Activated T-cell treated with anti-CD3 and anti-CD28 coated beads, Interleukin-2, amount 50 U/mL, for 4 hours (primary cell): Measurements from ENCODE around the gene CAP1. TPM values are rescaled to one million over a fixed set of nuclear protein-coding genes. Genes with fewer than 3 reads are reported as not detected.

Source experiments
- ATAC-seq, 2 donors: fragments of 200-7000 bp; cut with Tn5 transposase; one replicate each; pipeline ENCODE4 v1.10.0; 2021
- DNase-seq: peaks from one replicate; pipeline ENCODE4 v3.0.0-alpha.2; 2020
- H3K27me3 Mint-ChIP-seq: one replicate; pipeline ENCODE4 v1.8.0; 2021; ENCODE audit warnings: low read depth, mixed read lengths
- H3K36me3 Mint-ChIP-seq: one replicate; pipeline ENCODE4 v1.8.0; 2022; ENCODE audit warnings: mixed read lengths; ENCODE audit not compliant: insufficient read depth
- H3K4me1 Mint-ChIP-seq: one replicate; pipeline ENCODE4 v1.8.0; 2021; ENCODE audit warnings: low read depth, mixed read lengths
- H3K4me3 Mint-ChIP-seq: one replicate; pipeline ENCODE4 v1.8.0; 2021; ENCODE audit warnings: mild to moderate bottlenecking, moderate library complexity, mixed read lengths
- H3K9me3 Mint-ChIP-seq: one replicate; pipeline ENCODE4 v1.8.0; 2021; ENCODE audit warnings: mixed read lengths
- total RNA-seq, 3 donors: library from RNA; stranded (reverse); gene quantifications; one replicate each; pipeline ENCODE4 v1.2.1, GENCODE V29; 2021

Gene CAP1
- total RNA-seq, 3 donors from 2014 or later = 349 to 426 (median 389) TPM

GRCh38 chr1:40090652-40091355, 50.3 kb downstream of the CAP1 start:
- H3K36me3 Mint-ChIP-seq = peaks cover 43% of the 10 kb centered on the region
- H3K9me3 Mint-ChIP-seq = no peaks in the 10 kb centered on the region
- ATAC-seq (no peak), DNase-seq (no peak)
- H3K27me3 Mint-ChIP-seq = no peaks in the 10 kb centered on the region
- H3K4me3 Mint-ChIP-seq = no peak overlapping the region
- H3K4me1 Mint-ChIP-seq = peaks cover 13% of the 10 kb centered on the region

- Mint-ChIP-seq H3K9me3 (no peaks in the 10 kb centered on the region), H3K36me3 (peaks cover 38% of the 10 kb centered on the region), H3K4me3 (no peak overlapping the region), H3K27me3 (no peaks in the 10 kb centered on the region), H3K4me1 (peaks cover 23% of the 10 kb centered on the region)
- ATAC-seq (no peak), DNase-seq (no peak)
Measured at GRCh38 chr1:40092241-40092640, 51.7 kb downstream of the CAP1 start.

GRCh38 chr1:40092706-40093639, 52.4 kb downstream of the CAP1 start:
- H3K36me3 Mint-ChIP-seq = peaks cover 34% of the 10 kb centered on the region
- no peaks in the 10 kb centered on the region for H3K27me3 Mint-ChIP-seq
- H3K4me1 Mint-ChIP-seq = peaks cover 28% of the 10 kb centered on the region
- ATAC-seq (no peak), DNase-seq (no peak)
- H3K9me3 Mint-ChIP-seq = no peaks in the 10 kb centered on the region
- H3K4me3 Mint-ChIP-seq = no peak overlapping the region

GRCh38 chr1:40094466-40095110, 54.1 kb downstream of the CAP1 start:
- Mint-ChIP-seq H3K4me3 (no peak overlapping the region), H3K4me1 (peaks cover 28% of the 10 kb centered on the region), H3K36me3 (peaks cover 26% of the 10 kb centered on the region), H3K9me3 (no peaks in the 10 kb centered on the region), H3K27me3 (no peaks in the 10 kb centered on the region)
- ATAC-seq (no peak), DNase-seq (no peak)

- H3K9me3 Mint-ChIP-seq = no peaks in the 10 kb centered on the region
- no peak for DNase-seq
- no peak for ATAC-seq
- peaks cover 28% of the 10 kb centered on the region for H3K4me1 Mint-ChIP-seq
- H3K27me3 Mint-ChIP-seq = no peaks in the 10 kb centered on the region
- peaks cover 22% of the 10 kb centered on the region for H3K36me3 Mint-ChIP-seq
- H3K4me3 Mint-ChIP-seq = peak overlapping the region; percentile 94
Measured at GRCh38 chr1:40095806-40096205, 55.3 kb downstream of the CAP1 start.

GRCh38 chr1:40096646-40096976, 56.1 kb downstream of the CAP1 start:
- Mint-ChIP-seq H3K4me3 (peak overlapping the region; percentile 94), H3K4me1 (peaks cover 28% of the 10 kb centered on the region), H3K36me3 (peaks cover 19% of the 10 kb centered on the region), H3K9me3 (no peaks in the 10 kb centered on the region), H3K27me3 (no peaks in the 10 kb centered on the region)
- DNase-seq = no peak
- ATAC-seq = peak; percentile 40 to 49

GRCh38 chr1:40096977-40097782, 56.7 kb downstream of the CAP1 start, which contains the start of gene PPT1:
TSS of gene PPT1 (minus strand) at chr1:40097252. CDS start at chr1:40097238, 14 bp downstream.
- peaks cover 16% of the 10 kb centered on the region for H3K36me3 Mint-ChIP-seq
- no peaks in the 10 kb centered on the region for H3K27me3 Mint-ChIP-seq
- ATAC-seq = peak; percentile 96 to 97
- peak within 1 kb of the TSS; percentile 94 for H3K4me3 Mint-ChIP-seq
- peaks cover 28% of the 10 kb centered on the region for H3K4me1 Mint-ChIP-seq
- peak; percentile 65 for DNase-seq
- no peaks in the 10 kb centered on the region for H3K9me3 Mint-ChIP-seq

GRCh38 chr1:40102038-40102437, 61.5 kb downstream of the CAP1 start:
- peaks cover 7% of the 10 kb centered on the region for H3K4me1 Mint-ChIP-seq
- H3K36me3 Mint-ChIP-seq = no peaks in the 10 kb centered on the region
- DNase-seq (no peak), ATAC-seq (no peak)
- H3K9me3 Mint-ChIP-seq = peaks cover 7% of the 10 kb centered on the region
- no peaks in the 10 kb centered on the region for H3K27me3 Mint-ChIP-seq
- no peak overlapping the region for H3K4me3 Mint-ChIP-seq

GRCh38 chr1:40102896-40103295, 62.4 kb downstream of the CAP1 start:
- peaks cover 2% of the 10 kb centered on the region for H3K27me3 Mint-ChIP-seq
- H3K36me3 Mint-ChIP-seq = no peaks in the 10 kb centered on the region
- peaks cover 3% of the 10 kb centered on the region for H3K4me1 Mint-ChIP-seq
- H3K9me3 Mint-ChIP-seq = peaks cover 7% of the 10 kb centered on the region
- no peak overlapping the region for H3K4me3 Mint-ChIP-seq
- DNase-seq (no peak), ATAC-seq (no peak)

GRCh38 chr1:40105028-40105427, 64.5 kb downstream of the CAP1 start:
- peaks cover 15% of the 10 kb centered on the region for H3K9me3 Mint-ChIP-seq
- no peaks in the 10 kb centered on the region for H3K36me3 Mint-ChIP-seq
- peaks cover 3% of the 10 kb centered on the region for H3K4me1 Mint-ChIP-seq
- DNase-seq = no peak
- peak in 1 of 2 donors; percentile 35 for ATAC-seq
- H3K4me3 Mint-ChIP-seq = no peak overlapping the region
- peaks cover 6% of the 10 kb centered on the region for H3K27me3 Mint-ChIP-seq

- ATAC-seq = no peak
- peaks cover 4% of the 10 kb centered on the region for H3K36me3 Mint-ChIP-seq
- H3K4me3 Mint-ChIP-seq = no peak overlapping the region
- peaks cover 18% of the 10 kb centered on the region for H3K27me3 Mint-ChIP-seq
- peaks cover 3% of the 10 kb centered on the region for H3K4me1 Mint-ChIP-seq
- H3K9me3 Mint-ChIP-seq = peaks cover 24% of the 10 kb centered on the region
- DNase-seq = no peak
Measured at GRCh38 chr1:40107290-40107959, 66.9 kb downstream of the CAP1 start.

- no peaks in the 10 kb centered on the region for H3K4me1 Mint-ChIP-seq
- H3K27me3 Mint-ChIP-seq = peaks cover 21% of the 10 kb centered on the region
- H3K9me3 Mint-ChIP-seq = peaks cover 19% of the 10 kb centered on the region
- DNase-seq (no peak), ATAC-seq (no peak)
- H3K36me3 Mint-ChIP-seq = peaks cover 4% of the 10 kb centered on the region
- H3K4me3 Mint-ChIP-seq = no peak overlapping the region
Measured at GRCh38 chr1:40110389-40110788, 69.9 kb downstream of the CAP1 start.

- peaks cover 11% of the 10 kb centered on the region for H3K9me3 Mint-ChIP-seq
- H3K4me1 Mint-ChIP-seq = no peaks in the 10 kb centered on the region
- no peak overlapping the region for H3K4me3 Mint-ChIP-seq
- peaks cover 4% of the 10 kb centered on the region for H3K36me3 Mint-ChIP-seq
- DNase-seq (no peak), ATAC-seq (no peak)
- peaks cover 18% of the 10 kb centered on the region for H3K27me3 Mint-ChIP-seq
Measured at GRCh38 chr1:40114400-40114799, 73.9 kb downstream of the CAP1 start.
